NCI-H2227 (cell line): Measurements from ENCODE around the gene TRIM58.

Experiments
- DNase-seq: peaks from one replicate; lab custom pipeline; 2025; ENCODE audit not compliant: unreplicated experiment; lab: John Stamatoyannopoulos, UW

Gene TRIM58, protein sequence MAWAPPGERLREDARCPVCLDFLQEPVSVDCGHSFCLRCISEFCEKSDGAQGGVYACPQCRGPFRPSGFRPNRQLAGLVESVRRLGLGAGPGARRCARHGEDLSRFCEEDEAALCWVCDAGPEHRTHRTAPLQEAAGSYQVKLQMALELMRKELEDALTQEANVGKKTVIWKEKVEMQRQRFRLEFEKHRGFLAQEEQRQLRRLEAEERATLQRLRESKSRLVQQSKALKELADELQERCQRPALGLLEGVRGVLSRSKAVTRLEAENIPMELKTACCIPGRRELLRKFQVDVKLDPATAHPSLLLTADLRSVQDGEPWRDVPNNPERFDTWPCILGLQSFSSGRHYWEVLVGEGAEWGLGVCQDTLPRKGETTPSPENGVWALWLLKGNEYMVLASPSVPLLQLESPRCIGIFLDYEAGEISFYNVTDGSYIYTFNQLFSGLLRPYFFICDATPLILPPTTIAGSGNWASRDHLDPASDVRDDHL

DNA sequence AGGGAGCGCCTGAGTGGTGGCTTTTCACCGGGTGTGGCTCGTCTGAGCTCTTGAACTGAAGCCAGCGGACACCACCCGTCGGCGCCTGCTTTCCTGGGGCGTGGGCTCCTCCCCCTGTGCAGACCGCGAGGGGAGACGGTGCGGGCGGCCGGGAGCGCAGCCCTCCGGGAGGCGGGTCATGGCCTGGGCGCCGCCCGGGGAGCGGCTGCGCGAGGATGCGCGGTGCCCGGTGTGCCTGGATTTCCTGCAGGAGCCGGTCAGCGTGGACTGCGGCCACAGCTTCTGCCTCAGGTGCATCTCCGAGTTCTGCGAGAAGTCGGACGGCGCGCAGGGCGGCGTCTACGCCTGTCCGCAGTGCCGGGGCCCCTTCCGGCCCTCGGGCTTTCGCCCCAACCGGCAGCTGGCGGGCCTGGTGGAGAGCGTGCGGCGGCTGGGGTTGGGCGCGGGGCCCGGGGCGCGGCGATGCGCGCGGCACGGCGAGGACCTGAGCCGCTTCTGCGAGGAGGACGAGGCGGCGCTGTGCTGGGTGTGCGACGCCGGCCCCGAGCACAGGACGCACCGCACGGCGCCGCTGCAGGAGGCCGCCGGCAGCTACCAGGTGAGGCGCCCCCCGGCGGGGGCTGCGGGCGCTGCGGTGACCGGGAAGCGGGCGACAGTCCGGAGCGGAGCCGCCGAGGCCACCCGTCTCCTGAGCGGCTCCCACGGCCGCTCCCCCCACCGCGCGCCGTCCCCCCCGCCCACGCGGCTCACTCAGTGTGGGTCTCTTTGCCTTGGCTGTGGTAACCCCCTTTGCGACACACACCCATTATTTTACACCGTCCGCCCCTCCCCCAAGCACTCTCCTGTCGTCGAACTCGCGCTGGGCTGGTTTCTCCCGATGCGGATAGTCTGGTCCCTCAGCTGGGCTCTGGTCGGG, at the start of gene TRIM58:
TSS of gene TRIM58 (plus strand) at position 119 of the 916 bp plus-strand sequence. CDS start at position 179, 60 bp downstream.
- no peak for DNase-seq

DNA sequence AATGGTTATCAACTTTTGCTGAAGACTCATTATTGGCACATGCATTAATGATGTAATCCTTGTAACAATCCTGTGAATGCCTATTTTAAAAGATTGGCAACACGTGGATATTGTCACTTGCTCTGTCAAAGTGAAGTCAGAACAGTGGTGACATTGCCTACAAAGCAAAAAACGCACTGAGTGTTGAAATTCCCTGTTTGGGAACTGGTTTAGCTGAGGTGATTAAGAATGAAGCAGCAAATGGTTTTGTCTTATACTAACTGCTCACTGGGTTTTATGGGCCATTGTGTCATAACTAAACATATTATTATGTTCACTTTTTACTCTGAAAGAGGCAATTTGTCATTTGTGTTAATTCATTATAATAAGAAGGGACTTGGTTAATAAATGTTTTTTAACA, 44.4 kb upstream of the TRIM58 start:
- DNase-seq = no peak

DNA sequence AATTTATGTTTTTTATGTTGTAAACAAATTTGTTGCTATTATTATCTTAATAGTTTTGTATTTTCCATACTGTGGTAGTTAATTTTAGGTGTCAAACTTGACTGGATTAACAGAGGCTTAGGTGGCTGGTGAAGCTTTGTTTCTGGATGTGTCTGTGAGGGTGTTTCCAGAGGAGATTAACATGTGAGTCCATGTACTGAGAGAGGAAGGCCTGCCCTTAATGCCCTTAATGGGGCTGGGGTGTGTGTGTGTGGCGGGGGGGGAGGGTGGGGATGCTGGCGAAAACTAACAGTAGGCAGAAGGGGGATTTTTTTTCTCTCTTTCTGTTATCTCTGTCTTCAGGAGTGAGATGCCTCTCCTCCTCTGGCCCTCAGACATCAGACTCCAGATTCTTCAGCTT, 34.9 kb upstream of the TRIM58 start:
- no peak for DNase-seq

DNA sequence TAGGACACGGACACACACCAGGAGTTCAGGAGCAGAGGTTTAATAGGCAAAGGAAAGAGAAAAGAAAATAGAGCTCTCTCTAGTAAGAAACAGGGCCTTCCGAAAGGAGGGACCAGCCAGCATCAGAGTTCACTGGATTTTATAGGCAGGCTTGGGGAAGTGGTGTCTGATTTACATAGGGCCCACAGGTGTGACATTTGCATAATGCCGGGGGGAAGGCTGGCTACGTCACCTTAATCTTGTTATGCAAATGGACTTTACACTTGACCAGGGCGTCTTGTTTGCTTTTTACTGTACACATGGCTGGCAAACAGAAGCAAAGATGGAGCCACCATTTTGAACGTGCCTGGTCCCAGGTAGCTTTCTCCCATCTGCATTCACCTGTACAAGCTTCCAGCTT, 33.0 kb upstream of the TRIM58 start, which contains the start of gene OR14A16:
TSS of gene OR14A16 (minus strand) at position 97 of the 400 bp plus-strand sequence. CDS start 8,390 bp downstream, outside the sequence.
- DNase-seq = no peak

DNA sequence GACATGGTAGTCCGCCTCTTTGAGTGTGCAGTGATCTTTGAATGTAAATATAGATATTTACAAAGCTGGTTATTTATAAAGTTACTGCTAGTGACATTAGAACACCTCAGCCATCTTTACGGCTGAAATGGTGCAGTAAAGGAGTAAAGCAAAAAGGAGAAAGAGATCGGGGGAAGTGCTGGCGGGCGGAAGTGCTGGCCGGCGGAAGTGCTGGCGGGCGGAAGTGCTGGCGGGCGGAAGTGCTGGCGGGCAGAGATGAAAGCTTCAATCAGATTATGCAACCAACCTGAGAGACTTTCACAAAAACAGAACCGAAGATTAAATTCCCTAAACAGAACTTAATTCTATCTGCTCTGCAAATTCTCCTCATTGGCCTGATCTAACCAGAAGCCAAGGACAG, 31.6 kb upstream of the TRIM58 start:
- no peak for DNase-seq

DNA sequence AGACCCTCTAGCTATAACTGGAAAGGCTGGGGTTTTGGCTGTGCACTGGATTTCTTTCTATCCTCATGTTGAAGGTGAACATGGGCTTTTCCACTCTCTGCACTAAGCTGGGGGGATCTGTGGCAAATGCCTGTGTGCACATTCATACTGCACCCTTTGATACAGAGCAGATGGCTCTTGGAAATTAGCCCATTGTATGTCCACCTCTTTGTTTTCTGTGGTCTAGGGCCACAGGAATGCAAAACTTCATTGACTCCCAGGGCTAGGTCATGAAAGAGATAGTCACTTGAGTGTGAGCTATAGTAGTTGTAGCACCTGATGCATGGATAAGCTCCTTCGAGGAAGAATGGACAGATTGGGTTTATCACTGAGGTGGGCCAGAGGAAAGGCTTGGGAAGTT, 27.3 kb upstream of the TRIM58 start:
- no peak for DNase-seq

DNA sequence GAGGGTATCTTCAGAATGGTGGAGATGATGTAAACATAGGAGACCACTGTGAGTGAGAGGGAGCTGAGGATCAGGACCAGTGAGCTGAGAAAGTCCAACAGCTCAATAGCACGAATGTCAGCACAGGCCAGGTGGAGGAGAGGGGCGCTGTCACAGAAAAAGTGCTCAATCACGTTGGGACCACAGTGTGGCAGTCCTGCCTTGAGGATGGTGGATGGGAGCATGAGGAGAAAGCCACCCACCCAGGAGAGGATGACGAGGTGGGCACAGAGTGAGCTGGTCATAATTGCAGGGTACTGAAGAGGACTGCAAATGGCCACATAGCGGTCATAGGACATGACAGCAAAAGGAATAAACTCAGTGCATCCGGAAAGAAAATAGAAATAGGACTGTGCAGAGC, 23.4 kb upstream of the TRIM58 start:
- no peak for DNase-seq

DNA sequence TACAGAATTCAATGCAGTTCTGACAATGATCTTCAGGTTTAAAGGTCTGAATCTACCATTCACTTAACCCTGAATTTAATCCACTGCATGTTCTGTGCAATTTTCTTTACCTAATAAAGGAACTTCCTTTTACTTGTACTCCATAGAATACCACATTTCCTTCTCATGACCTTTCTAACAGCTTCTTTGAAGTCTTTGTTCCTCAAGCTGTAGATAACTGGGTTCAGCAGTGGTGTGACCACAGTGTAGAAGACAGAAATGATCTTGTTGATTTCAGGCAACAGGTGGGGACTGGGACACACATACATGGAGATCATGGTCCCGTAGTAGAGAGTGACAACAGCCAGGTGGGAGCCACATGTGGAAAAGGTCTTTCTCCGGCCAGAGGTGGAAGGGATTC, 16.2 kb upstream of the TRIM58 start:
- no peak for DNase-seq

DNA sequence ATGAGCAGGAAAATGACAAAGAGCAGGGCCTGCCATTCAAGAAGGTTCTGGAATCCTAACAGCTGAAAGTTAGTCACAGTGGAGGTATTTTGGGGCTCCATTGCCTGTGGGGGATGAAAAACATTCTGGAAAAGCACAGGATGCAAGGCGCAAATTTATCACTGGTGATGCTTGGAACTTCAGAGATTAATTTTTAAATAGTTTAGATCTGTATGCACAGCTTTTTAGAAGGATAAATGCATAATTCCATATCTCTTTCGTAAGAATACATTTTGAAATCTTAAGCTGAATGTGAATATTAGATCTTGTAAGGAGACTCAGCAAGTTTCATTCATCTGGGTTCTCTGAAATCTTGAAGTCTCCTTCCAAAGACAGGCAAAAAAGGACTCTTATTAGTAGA, 15.2 kb upstream of the TRIM58 start, which contains the start of gene OR11L1:
TSS of gene OR11L1 (minus strand) at position 101 of the 400 bp plus-strand sequence. CDS start at position 101, 0 bp downstream.
- no peak for DNase-seq

DNA sequence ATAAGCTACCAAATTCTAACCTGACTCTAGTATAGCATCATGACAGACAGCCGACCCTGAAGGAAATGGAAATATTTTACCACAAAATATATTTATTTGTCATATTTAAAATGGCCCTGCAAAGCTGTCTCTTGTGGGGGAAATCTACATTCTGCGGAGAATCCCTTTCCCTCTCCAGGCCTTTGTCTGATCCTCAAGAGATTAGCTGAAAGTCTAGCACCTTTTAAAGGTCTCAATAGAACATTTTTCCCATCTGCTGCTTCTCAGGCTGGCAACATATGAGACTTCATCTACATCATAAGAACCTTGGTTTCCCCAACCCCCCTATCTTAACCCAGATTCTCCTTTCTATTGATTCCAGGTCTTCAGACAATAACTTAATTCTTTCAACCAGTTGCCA, 13.6 kb upstream of the TRIM58 start:
- DNase-seq = no peak

DNA sequence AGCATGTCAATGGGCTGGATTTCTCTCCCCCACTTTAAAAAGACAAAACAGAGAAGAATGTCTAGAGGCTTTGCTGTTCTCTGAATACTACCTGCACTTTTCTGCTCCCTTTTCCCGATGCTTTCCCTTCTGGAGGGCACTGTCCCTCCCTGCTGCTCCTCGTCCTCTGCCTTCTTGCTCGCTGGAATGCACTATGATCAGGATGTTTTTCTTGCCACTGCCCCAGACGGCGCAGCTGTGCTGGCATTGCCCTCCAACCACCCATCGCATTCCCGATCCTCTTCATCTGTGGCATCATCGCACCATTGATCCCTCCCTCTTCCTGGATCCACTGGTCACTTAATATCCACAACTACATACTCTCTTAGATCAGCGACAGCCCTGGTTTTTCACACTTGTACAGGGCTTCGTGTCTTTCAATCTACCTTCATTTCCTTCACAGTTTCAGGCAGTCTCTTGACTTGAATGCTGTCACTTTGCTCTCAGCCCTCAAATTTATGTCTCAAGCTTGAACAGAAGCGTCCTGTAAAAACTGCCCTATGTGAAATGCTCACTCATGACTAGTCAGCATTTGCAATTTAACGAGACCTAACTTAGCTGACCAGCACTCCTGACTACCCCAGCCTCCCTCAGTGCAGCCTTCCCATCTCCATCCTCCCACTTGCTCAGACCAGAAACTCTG, 11.8 kb upstream of the TRIM58 start:
- no peak for DNase-seq

DNA sequence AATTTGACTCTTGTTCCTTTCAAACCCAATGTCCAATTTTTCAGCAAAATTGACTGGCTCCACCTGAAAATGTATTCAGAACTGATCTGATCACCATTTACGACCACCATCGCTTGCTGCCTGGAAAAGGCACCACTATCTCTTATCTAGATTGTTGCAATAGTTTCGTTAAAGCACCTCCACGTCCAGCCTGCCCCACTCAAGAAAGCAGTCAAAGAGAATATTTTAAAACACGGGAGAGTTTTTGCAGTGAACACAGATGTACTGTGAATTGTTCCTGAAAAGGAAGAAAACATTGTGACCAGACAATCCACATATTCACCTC, 11.3 kb upstream of the TRIM58 start:
- no peak for DNase-seq

DNA sequence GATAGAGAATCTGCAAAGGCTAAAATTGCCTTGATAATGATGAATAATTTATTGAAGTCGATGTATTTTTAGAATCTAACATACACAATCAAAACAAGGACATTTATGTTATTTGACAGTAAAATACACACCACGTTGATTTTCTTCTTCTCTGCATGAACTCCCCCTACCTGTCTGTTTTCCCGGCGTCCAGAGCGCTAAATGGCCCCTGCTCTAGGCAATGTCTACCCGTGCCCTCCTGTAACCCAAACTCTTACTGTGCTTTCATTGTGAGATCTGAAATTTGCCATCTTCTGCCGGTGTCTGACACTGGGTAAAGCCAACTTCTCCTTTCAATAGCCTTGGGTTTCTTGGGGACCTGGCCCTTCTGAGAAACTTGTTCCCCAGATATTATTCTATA, 8.6 kb upstream of the TRIM58 start:
- DNase-seq = no peak

DNA sequence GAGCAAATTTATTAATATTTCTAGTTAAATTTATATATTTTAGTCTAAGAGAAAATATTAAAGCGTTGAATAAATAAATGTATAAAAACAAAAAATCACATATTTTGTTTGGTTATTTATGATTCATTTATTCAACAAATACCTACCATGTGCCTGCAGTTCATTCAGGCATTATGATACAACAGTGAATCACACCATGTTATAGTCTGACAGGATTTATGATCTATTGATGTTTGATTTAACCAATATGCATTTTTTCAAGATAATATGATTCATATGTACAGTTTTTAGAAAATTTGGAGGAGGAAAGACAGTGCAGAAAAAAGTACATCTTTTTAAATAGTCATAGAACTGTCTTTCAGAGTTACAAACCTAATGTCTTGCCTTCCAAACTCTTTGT, 7.4 kb upstream of the TRIM58 start:
- DNase-seq = no peak

DNA sequence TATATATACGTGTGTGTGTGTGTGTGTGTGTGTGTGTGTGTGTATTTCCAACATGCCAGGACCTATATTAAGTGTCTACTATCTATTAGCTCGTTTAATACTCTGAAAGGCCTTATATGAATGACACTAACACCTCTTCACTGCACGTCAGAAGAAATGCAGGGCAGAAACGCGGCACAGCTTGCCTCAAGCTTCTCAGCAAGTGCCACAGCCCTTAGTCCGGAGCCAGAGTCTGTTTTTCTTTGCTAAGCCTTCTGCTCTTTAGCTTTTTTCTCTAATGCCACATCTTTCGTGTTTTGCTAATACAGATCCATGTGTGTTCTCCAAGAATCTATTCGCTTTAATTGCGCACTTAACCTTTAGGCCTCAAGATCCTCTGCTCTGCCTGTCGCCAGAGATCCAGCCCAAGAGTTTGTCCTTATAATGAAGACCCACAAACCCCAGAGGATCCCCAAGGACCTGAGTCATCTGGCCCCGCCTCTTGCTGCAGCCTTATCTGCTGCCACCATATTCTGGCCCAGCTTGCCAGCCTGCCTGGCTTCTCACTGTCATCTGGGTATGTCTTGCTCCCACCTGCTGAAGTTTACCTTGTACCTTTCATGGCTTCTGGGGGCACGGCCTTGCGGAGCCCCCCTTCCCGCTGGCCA, 2.0 kb upstream of the TRIM58 start:
- DNase-seq = no peak

DNA sequence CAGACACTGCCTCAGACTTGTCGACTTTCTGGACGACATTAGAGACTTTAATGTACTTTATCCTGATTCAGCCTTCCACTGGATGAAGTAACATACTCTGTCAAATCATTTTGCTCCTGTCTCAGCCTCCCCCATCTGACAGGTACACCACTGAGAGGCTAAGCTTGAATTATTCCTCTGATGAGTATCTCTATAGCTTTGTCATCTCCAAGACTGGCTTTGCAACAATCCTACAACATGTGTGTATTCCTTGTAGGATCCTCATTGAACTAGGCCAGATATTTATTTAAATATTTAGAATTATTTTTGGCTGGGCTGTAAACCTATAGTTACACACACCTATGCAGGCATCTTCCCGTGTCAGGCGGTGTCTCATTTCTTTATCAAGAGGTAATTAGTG, 1.1 kb upstream of the TRIM58 start:
- DNase-seq = no peak

DNA sequence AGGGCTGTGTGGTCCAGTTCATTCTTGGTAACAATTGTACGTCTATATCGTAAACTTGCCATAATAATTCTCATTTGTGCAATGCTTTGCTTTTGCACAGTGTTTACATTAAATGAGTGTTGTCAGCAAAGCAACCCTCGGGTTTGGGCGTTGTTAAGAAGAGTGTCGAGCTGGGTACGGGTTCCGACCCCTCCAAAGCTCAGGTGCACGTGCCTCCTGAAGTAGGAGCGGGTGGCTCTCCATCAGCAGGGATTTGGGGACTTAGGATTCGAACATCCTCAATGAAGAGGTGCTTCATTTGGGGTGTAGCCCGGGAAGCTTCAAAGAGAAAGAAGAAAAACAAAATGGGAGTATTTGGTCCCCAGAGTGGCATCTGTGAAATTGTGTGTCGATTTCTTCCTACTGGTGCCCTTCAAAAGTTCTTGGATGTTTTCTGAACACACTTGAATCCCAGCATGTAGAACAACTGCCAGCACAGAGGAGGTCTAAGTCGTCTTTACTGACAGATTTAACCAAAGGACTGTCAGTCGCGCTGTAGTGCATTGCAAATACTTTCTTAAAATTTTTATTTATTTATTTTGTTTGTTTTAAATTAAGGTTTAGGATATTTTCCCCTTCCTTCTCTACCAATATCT, 1.1 kb downstream of the TRIM58 start:
- no peak for DNase-seq

DNA sequence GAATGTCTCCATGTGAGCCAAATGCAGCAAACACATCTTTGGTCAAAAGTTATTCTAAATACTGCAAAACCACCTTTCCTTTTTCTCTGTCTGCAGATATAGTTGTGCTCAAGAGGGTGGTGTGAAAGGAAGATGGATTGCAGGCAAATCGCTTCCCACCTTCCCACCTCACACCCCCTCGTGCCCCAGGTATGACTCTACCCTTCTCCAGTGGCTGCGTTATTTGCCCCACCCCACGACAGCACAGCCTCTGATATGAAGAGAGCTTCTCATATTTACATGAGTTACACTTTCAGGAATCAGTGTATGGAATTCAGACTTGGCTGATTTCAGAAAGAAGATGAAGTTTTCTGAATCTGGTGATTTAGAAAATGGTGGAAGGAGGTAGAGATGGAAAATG, 5.8 kb downstream of the TRIM58 start:
- DNase-seq = no peak

DNA sequence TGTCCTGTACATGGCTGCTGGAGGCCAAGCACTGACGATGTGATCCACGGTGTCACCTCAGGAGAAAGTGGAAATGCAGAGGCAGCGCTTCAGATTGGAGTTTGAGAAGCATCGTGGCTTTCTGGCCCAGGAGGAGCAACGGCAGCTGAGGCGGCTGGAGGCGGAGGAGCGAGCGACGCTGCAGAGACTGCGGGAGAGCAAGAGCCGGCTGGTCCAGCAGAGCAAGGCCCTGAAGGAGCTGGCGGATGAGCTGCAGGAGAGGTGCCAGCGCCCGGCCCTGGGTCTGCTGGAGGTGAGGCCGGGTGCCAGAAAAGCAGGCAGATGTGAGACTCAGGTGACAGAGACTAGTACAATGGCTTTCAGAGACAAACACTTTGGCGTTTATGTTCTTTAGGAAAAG, 7.7 kb downstream of the TRIM58 start:
- no peak for DNase-seq

DNA sequence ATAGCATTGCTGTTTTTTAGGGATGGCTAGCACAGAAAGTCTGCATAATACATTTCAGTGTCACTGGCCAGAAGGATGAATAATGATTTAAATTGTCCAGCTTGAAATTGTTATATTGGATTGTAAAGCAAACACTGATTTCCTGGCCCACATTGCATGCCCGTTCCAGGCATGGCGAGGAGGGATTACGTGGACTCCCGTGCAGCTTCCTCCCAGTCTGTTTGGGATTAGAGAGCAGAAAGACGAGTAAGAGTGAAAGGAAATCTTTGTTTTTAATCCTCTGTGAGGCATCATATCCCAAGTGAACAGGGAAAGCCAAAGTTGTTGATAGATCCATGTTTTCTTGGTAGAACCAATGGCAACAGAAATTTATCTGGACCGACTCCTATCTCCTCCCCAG, 8.4 kb downstream of the TRIM58 start:
- no peak for DNase-seq
